Upper lobe of left lung (tissue), 4 donors: ENCODE results near the gene PLD5.

Experiments used
- CTCF ChIP-seq, 6 experiments: fragments of 450-650 bp in 4 of 6; fragments of 200-600 bp in 2 of 6; sonication (generic) in 2 of 6; IDR thresholded peaks; one replicate each; pipeline ENCODE4 v1.5.1; 2016 to 2019; ENCODE audit warnings: antibody characterized with exemption in 6 of 6
- EP300 ChIP-seq, 4 donors: sonication (generic); formaldehyde crosslinking; IDR thresholded peaks; one replicate each; pipeline ENCODE4 v1.5.1; 2017; ENCODE audit warnings: antibody characterized with exemption in 4 of 4, control low read depth in 2 of 4
- POLR2A ChIP-seq, 4 donors: fragments of 450-650 bp; IDR thresholded peaks; one replicate each; pipeline ENCODE4 v1.5.1; 2016 to 2017; ENCODE audit warnings: antibody characterized with exemption in 4 of 4, mild to moderate bottlenecking in 2 of 4
- POLR2AphosphoS5 ChIP-seq, 2 donors: sonication (generic); formaldehyde crosslinking; IDR thresholded peaks; one replicate each; pipeline ENCODE4 v1.5.1; 2017; ENCODE audit warnings: antibody characterized with exemption in 2 of 2

- TF ChIP-seq CTCF (IDR thresholded peaks at IDR 0.05): no peak
- no peak for TF ChIP-seq POLR2AphosphoS5 (IDR thresholded peaks at IDR 0.05)
- TF ChIP-seq POLR2A (IDR thresholded peaks at IDR 0.05): no peak
- no peak for TF ChIP-seq EP300 (IDR thresholded peaks at IDR 0.05)
These were observed 83.7 kb downstream of the PLD5 start for GRCh38 chr1:242440757-242441156.
